Measurements from ENCODE around the gene SCIN.

DNA sequence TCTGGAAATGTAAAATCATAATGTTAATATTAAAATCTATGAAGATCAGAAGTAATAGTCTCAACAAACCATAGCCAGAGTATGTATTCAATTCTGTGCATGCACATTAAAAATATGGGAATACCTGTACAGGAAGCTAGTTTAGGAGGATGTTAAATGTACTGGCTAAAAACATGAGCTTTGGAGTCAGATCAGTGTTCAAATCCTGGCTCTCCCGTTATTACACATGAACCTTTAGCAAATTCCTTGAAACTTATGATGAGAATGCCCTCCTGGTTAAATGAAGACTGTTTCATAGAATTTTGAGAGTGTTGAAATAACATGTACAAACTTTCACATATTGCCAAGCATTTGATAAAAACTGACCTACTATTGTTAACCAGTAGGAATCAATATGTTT is 121.5 kb downstream of the SCIN start:
- TF ChIP-seq, protein P1, sequence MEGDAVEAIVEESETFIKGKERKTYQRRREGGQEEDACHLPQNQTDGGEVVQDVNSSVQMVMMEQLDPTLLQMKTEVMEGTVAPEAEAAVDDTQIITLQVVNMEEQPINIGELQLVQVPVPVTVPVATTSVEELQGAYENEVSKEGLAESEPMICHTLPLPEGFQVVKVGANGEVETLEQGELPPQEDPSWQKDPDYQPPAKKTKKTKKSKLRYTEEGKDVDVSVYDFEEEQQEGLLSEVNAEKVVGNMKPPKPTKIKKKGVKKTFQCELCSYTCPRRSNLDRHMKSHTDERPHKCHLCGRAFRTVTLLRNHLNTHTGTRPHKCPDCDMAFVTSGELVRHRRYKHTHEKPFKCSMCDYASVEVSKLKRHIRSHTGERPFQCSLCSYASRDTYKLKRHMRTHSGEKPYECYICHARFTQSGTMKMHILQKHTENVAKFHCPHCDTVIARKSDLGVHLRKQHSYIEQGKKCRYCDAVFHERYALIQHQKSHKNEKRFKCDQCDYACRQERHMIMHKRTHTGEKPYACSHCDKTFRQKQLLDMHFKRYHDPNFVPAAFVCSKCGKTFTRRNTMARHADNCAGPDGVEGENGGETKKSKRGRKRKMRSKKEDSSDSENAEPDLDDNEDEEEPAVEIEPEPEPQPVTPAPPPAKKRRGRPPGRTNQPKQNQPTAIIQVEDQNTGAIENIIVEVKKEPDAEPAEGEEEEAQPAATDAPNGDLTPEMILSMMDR (IDR thresholded peaks at IDR 0.05) = no peak
- no peak for TF ChIP-seq POLR2A (IDR thresholded peaks at IDR 0.05)
